AG10803 (cell line): Measurements from ENCODE around the gene COQ3.
"Not testable (repeated sequence)": the region's sequence is repeated elsewhere in the genome, so short reads cannot be mapped to it uniquely, and the experiment has no call there.

Source experiments
- DNase-seq: peaks from one replicate; pipeline ENCODE4 v3.0.0; 2010; ENCODE audit warnings: low read depth
- H3K4me3 ChIP-seq: 2 replicates; pipeline ENCODE4 v1.5.1; 2011; ENCODE audit warnings: mild to moderate bottlenecking, low read length, control low read depth
- CTCF ChIP-seq: conservative IDR thresholded peaks from 2 replicates; pipeline ENCODE4 v1.5.1; 2011; ENCODE audit warnings: mild to moderate bottlenecking, low read length, control low read depth, inconsistent platforms

COQ3 gene

GRCh38 chr6:99348288-99349170, 45.5 kb downstream of the COQ3 start:
- peak overlapping the region; percentile 51 for H3K4me3 ChIP-seq
- DNase-seq: no peak
- no peak for TF ChIP-seq CTCF

GRCh38 chr6:99347804-99348203, 46.2 kb downstream of the COQ3 start:
- no peak overlapping the region for H3K4me3 ChIP-seq
- TF ChIP-seq CTCF: no peak
- DNase-seq: no peak

- no peak for DNase-seq
- no peak for TF ChIP-seq CTCF
- no peak overlapping the region for H3K4me3 ChIP-seq
Observed at GRCh38 chr6:99346595-99346994, 47.4 kb downstream of the COQ3 start.

GRCh38 chr6:99345164-99345563, 48.8 kb downstream of the COQ3 start:
- DNase-seq: no peak
- TF ChIP-seq CTCF: no peak
- no peak overlapping the region for H3K4me3 ChIP-seq

- peak; percentile 5 for DNase-seq
- no peak overlapping the region for H3K4me3 ChIP-seq
- TF ChIP-seq CTCF: no peak
Observed at GRCh38 chr6:99344289-99344688, 49.7 kb downstream of the COQ3 start.

- TF ChIP-seq CTCF: no peak
- DNase-seq: no peak
- H3K4me3 ChIP-seq: no peak overlapping the region
Observed at GRCh38 chr6:99341862-99342455, 52.0 kb downstream of the COQ3 start.

- TF ChIP-seq CTCF: no peak
- no peak overlapping the region for H3K4me3 ChIP-seq
- no peak for DNase-seq
Observed at GRCh38 chr6:99338188-99338587, 55.8 kb downstream of the COQ3 start.

- not testable (repeated sequence) for DNase-seq, H3K4me3 ChIP-seq
Observed at GRCh38 chr6:99335298-99335697, 58.7 kb downstream of the COQ3 start.
